ENCODE data around the gene INMT.

DNA sequence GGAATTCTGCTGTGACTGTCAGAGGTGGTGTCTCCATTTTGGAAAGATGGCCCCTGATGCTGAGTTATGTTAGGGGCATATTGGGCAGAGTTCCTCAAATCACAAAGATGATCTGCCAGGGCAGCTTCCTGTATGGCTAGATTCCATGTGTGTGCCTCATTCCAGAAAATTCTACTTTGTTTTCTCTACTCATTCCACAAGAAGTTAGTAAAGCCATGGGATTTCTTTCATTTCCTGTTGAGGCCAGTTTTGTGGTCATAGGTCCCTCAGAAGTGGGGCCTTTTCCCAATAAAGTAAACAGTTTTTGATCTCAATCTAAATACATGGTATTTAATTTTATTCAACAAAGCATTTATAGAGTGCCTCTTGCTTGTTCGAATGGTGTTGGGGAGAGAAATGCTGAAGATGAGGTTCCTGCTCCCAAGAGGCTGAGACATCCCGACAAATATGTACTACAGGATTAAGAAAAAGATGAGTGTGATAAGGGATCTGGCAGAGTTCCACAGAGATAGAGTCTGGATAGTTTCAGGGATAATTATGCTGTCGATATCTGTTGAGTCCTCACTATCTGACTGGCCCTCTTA lies 52.2 kb downstream of the INMT start:
- TF ChIP-seq, protein P1, sequence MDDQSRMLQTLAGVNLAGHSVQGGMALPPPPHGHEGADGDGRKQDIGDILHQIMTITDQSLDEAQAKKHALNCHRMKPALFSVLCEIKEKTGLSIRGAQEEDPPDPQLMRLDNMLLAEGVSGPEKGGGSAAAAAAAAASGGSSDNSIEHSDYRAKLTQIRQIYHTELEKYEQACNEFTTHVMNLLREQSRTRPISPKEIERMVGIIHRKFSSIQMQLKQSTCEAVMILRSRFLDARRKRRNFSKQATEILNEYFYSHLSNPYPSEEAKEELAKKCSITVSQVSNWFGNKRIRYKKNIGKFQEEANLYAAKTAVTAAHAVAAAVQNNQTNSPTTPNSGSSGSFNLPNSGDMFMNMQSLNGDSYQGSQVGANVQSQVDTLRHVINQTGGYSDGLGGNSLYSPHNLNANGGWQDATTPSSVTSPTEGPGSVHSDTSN (CRISPR knock-in tag; IDR thresholded peaks at IDR 0.05; ENCODE audit: borderline replicate concordance), result no peak
- TF ChIP-seq MXD4 (CRISPR knock-in tag; IDR thresholded peaks at IDR 0.05) (no peak), MAFK (conservative IDR thresholded peaks at IDR 0.05 in 1 of 2, IDR thresholded peaks at IDR 0.05 in 1 of 2; ENCODE audit: low read length in 2 of 2) (no peak), TCF12 (IDR thresholded peaks at IDR 0.05) (no peak), TCF12 (CRISPR knock-in tag; IDR thresholded peaks at IDR 0.05) (no peak), CBX1 (IDR thresholded peaks at IDR 0.05; ENCODE audit: low read depth) (no peak), MZF1 (CRISPR knock-in tag; IDR thresholded peaks at IDR 0.05; ENCODE audit: borderline replicate concordance) (no peak), TBL1XR1 (IDR thresholded peaks at IDR 0.05; ENCODE audit: borderline replicate concordance, low read length, partially characterized antibody) (no peak), FOXK2 (IDR thresholded peaks at IDR 0.05) (no peak), RFX5 (IDR thresholded peaks at IDR 0.05; ENCODE audit: low read depth, low read length) (no peak)
- TF ChIP-seq, protein P2, sequence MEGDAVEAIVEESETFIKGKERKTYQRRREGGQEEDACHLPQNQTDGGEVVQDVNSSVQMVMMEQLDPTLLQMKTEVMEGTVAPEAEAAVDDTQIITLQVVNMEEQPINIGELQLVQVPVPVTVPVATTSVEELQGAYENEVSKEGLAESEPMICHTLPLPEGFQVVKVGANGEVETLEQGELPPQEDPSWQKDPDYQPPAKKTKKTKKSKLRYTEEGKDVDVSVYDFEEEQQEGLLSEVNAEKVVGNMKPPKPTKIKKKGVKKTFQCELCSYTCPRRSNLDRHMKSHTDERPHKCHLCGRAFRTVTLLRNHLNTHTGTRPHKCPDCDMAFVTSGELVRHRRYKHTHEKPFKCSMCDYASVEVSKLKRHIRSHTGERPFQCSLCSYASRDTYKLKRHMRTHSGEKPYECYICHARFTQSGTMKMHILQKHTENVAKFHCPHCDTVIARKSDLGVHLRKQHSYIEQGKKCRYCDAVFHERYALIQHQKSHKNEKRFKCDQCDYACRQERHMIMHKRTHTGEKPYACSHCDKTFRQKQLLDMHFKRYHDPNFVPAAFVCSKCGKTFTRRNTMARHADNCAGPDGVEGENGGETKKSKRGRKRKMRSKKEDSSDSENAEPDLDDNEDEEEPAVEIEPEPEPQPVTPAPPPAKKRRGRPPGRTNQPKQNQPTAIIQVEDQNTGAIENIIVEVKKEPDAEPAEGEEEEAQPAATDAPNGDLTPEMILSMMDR (CRISPR knock-in tag; IDR thresholded peaks at IDR 0.05), result no peak
- TF ChIP-seq, protein P3, sequence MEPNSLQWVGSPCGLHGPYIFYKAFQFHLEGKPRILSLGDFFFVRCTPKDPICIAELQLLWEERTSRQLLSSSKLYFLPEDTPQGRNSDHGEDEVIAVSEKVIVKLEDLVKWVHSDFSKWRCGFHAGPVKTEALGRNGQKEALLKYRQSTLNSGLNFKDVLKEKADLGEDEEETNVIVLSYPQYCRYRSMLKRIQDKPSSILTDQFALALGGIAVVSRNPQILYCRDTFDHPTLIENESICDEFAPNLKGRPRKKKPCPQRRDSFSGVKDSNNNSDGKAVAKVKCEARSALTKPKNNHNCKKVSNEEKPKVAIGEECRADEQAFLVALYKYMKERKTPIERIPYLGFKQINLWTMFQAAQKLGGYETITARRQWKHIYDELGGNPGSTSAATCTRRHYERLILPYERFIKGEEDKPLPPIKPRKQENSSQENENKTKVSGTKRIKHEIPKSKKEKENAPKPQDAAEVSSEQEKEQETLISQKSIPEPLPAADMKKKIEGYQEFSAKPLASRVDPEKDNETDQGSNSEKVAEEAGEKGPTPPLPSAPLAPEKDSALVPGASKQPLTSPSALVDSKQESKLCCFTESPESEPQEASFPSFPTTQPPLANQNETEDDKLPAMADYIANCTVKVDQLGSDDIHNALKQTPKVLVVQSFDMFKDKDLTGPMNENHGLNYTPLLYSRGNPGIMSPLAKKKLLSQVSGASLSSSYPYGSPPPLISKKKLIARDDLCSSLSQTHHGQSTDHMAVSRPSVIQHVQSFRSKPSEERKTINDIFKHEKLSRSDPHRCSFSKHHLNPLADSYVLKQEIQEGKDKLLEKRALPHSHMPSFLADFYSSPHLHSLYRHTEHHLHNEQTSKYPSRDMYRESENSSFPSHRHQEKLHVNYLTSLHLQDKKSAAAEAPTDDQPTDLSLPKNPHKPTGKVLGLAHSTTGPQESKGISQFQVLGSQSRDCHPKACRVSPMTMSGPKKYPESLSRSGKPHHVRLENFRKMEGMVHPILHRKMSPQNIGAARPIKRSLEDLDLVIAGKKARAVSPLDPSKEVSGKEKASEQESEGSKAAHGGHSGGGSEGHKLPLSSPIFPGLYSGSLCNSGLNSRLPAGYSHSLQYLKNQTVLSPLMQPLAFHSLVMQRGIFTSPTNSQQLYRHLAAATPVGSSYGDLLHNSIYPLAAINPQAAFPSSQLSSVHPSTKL (CRISPR knock-in tag; IDR thresholded peaks at IDR 0.05), result no peak
- TF ChIP-seq, protein P4, sequence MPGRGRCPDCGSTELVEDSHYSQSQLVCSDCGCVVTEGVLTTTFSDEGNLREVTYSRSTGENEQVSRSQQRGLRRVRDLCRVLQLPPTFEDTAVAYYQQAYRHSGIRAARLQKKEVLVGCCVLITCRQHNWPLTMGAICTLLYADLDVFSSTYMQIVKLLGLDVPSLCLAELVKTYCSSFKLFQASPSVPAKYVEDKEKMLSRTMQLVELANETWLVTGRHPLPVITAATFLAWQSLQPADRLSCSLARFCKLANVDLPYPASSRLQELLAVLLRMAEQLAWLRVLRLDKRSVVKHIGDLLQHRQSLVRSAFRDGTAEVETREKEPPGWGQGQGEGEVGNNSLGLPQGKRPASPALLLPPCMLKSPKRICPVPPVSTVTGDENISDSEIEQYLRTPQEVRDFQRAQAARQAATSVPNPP (CRISPR knock-in tag; IDR thresholded peaks at IDR 0.05), result no peak
- TF ChIP-seq, protein P5, sequence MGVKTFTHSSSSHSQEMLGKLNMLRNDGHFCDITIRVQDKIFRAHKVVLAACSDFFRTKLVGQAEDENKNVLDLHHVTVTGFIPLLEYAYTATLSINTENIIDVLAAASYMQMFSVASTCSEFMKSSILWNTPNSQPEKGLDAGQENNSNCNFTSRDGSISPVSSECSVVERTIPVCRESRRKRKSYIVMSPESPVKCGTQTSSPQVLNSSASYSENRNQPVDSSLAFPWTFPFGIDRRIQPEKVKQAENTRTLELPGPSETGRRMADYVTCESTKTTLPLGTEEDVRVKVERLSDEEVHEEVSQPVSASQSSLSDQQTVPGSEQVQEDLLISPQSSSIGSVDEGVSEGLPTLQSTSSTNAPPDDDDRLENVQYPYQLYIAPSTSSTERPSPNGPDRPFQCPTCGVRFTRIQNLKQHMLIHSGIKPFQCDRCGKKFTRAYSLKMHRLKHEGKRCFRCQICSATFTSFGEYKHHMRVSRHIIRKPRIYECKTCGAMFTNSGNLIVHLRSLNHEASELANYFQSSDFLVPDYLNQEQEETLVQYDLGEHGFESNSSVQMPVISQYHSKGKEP (CRISPR knock-in tag; IDR thresholded peaks at IDR 0.05), result no peak
